HG03378 (cell line): ENCODE data around the gene CCDC141.
A peak's percentile ranks its signal among the peaks of the same experiment; 100 is the strongest.
"Not testable (repeated sequence)": the region's sequence is repeated elsewhere in the genome, so short reads cannot be mapped to it uniquely, and the experiment has no call there.

Experiments
- ATAC-seq: cut with Tn5 transposase; IDR thresholded peaks from one replicate; pipeline ENCODE4 v1.9.1; 2021; ENCODE audit warnings: mild to moderate bottlenecking, moderate library complexity; ENCODE audit not compliant: unreplicated experiment

Gene CCDC141

GRCh38 chr2:179037807-179038206 is 12.1 kb downstream of the CCDC141 start:
- ATAC-seq = peak; percentile 52

- no peak for ATAC-seq
These were observed 13.5 kb downstream of the CCDC141 start for GRCh38 chr2:179036353-179036905.

GRCh38 chr2:179031731-179032408 is 18.1 kb downstream of the CCDC141 start:
- peak; percentile 99 for ATAC-seq

GRCh38 chr2:179024445-179024844 is 25.5 kb downstream of the CCDC141 start:
- no peak for ATAC-seq

GRCh38 chr2:179022685-179023084 is 27.3 kb downstream of the CCDC141 start:
- no peak for ATAC-seq

- ATAC-seq = peak; percentile 89
These were observed 28.7 kb downstream of the CCDC141 start for GRCh38 chr2:179021258-179021657.

- peak; percentile 48 for ATAC-seq
These were observed 29.7 kb downstream of the CCDC141 start for GRCh38 chr2:179020156-179020750.

GRCh38 chr2:179019260-179019659 is 30.7 kb downstream of the CCDC141 start:
- ATAC-seq = no peak

GRCh38 chr2:179017773-179018357 is 32.1 kb downstream of the CCDC141 start:
- no peak for ATAC-seq

GRCh38 chr2:179014189-179014588 is 35.7 kb downstream of the CCDC141 start:
- ATAC-seq = not testable (repeated sequence)

GRCh38 chr2:179005976-179006375 is 44.0 kb downstream of the CCDC141 start:
- ATAC-seq = no peak

- ATAC-seq = no peak
These were observed 50.5 kb downstream of the CCDC141 start for GRCh38 chr2:178999476-178999875.

GRCh38 chr2:178998539-178998938 is 51.4 kb downstream of the CCDC141 start:
- peak; percentile 67 for ATAC-seq

- ATAC-seq = no peak
These were observed 52.5 kb downstream of the CCDC141 start for GRCh38 chr2:178997477-178997876.

- ATAC-seq = no peak
These were observed 52.9 kb downstream of the CCDC141 start for GRCh38 chr2:178997067-178997466.

GRCh38 chr2:178994264-178994663 is 55.7 kb downstream of the CCDC141 start:
- no peak for ATAC-seq

- ATAC-seq = no peak
These were observed 56.1 kb downstream of the CCDC141 start for GRCh38 chr2:178993788-178994187.

- ATAC-seq = not testable (repeated sequence)
These were observed 57.2 kb downstream of the CCDC141 start for GRCh38 chr2:178992719-178993118.

- peak; percentile 95 for ATAC-seq
These were observed 59.2 kb downstream of the CCDC141 start for GRCh38 chr2:178990533-178991241.

- not testable (repeated sequence) for ATAC-seq
These were observed 60.5 kb downstream of the CCDC141 start for GRCh38 chr2:178989424-178989823.

- ATAC-seq = not testable (repeated sequence)
These were observed 67.3 kb downstream of the CCDC141 start for GRCh38 chr2:178982652-178983051.
